GM12874 (cell line): Measurements from ENCODE around the gene CLK2.

Experiments
- TF ChIP-seq, protein P1 (sequence below): IDR thresholded peaks from 2 replicates; pipeline ENCODE4 v1.5.1; 2011; ENCODE audit warnings: low read depth, mild to moderate bottlenecking, control low read depth, low read length, moderate library complexity; ENCODE audit not compliant: insufficient read depth

The CLK2 gene

DNA sequence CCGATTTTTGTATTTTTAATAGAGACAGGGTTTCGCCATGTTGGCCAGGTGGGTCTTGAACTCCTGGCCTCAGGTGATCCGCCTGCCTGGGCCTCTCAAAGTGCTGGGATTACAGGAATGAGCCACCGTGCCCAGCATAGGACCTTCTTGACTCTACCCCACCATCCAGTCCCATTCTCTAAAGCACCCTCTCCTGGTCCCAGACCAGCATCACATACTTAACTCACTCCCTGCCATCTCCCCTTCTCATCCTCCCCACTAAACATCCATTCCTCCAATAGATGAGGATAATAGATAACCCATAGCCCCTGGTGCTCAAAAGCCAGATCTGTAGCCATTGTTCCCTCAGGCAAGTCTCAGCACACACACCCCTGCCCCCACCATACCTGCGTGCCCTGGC is 20.1 kb downstream of the CLK2 start:
- TF ChIP-seq, protein P1, sequence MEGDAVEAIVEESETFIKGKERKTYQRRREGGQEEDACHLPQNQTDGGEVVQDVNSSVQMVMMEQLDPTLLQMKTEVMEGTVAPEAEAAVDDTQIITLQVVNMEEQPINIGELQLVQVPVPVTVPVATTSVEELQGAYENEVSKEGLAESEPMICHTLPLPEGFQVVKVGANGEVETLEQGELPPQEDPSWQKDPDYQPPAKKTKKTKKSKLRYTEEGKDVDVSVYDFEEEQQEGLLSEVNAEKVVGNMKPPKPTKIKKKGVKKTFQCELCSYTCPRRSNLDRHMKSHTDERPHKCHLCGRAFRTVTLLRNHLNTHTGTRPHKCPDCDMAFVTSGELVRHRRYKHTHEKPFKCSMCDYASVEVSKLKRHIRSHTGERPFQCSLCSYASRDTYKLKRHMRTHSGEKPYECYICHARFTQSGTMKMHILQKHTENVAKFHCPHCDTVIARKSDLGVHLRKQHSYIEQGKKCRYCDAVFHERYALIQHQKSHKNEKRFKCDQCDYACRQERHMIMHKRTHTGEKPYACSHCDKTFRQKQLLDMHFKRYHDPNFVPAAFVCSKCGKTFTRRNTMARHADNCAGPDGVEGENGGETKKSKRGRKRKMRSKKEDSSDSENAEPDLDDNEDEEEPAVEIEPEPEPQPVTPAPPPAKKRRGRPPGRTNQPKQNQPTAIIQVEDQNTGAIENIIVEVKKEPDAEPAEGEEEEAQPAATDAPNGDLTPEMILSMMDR = 0 out of 2 replicates have a peak, but pooled peaks have one; percentile 2

DNA sequence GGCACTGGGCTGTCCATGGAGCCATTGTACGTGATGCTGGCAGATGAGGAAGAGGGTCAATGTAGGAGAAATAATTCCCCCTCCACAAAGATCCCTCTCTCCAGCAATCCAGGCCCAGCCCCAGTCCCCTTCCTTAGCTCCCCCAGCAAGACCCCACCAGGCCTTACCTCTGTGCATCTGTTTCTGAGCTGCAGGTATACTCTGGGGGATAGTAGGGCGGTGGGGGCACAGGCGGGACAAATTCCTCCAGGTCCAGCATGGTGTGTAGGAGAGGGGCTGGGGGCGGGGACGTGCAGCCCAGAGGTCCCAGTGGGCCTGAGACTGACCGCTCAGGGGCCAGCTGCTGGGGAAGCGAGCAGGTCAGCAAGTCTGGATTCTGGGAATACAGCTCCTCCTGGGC is 21.7 kb downstream of the CLK2 start:
- TF ChIP-seq, protein P1 = no peak

DNA sequence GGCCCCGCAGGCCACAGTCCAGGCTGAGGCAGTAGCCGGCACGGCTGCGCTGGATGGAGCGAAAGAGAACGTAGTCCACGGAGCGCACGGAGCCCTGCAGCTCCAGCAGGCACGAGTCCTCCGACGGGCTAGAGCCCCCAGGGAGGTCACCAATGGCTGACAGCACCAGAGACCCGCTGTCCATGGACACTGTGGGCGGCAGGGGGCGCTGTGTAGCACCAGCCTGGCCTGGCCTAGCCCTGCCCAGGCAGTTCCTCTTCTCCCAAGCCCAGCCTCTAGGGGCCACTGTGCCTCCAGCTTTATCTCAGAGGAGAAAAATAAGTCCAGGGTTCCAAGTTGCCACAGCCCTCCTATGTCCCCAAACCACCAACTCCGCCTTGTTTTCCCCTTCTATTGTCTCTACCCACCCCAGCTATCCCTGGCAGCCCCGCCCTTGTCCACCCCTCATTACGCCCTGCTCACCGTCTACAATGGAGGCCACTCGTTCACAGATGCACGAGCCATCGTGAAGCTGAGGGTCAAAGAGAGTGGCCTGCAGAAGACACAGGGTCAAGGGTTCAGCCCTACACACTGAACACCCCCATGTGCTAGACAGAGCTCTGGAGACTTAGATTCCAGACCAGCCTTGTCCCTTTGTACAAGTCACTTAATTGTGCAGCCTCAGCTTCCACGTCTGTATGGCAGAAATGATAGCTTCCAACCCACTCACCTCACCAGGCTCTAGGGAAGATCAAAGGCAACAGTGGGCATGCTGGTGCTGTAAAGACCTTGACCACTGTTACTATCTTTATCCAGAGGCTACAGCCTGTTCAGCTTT is 22.5 kb downstream of the CLK2 start:
- TF ChIP-seq, protein P1 = peak; percentile 100

DNA sequence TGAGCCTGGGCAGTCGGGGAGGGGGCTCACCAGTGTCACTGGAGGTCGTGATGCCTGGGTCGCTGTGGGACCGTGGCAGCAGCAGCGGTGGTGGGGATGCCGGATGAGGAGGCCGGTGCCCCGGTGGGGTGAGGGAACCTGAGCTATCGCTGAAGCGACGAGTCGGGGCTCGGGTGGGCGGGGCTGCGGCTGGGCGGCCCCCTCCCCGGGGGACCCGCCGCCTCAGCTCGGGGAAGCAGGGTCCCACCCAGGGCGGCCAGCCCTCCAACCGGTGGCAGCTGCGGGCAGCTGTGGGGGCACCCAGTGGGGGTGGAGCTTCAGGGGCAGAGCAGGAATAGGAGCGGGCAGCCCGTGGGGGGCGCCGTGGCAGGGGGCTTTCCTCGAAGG is 23.1 kb downstream of the CLK2 start:
- TF ChIP-seq, protein P1 = no peak

DNA sequence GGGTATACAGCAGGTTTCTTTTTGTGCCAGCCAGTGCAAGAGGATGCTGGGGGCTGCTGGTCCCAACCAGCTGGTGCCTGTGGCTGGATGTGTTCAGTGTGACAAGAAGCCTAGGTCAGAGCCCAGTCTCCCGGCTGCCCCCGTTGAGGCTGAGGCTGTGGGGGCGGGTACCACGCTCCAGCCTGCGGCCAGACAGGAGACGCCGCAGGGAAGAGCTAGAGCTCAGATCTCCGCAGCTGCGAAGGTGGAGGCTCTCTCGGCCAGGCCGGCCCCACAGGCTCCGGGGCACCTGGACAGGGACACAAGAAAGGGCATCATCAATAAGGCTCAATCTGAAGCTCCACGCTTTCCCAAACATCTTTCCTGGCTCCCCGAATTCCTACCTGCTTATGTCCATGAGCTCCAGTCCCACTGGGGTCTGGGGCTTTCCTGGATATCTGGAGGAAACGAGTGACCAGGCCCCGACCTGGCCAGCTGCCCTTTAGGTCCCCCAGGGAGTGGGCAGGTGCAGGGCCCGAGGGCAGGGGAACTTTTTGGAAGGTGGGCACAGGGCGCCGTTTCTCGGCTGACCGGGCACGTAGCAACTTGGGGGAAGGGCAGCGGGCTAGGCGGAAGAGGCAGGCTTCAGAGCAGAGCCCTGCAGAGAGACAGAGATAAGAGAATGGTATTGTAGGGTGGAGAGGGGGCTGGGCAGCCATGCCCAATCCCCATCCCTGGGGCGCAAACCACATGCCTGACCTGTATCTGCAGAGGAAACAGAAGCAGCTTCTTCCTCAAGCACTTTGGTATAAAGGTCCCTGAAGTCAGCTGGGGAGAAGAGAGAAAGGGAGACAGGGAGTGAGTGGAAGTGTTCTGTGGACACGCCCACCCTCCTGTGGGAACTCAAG is 25.4 kb downstream of the CLK2 start:
- TF ChIP-seq, protein P1 = no peak

DNA sequence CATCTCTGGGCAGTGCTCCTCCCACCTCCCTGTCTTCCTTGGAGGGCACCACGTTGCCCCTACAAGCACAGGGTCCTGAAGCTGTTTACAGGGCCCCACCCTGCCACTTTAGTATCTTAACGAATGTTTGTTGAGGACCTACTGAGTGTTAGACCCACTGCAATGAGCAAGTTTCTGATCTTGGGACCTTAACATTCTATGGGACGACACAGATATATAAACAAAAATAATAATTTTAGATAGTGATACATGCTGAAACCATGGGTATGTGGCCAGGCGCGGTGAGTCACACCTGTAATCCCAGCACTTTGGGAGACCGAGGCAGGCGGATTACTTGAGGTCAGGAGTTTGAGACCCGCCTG is 28.2 kb downstream of the CLK2 start:
- TF ChIP-seq, protein P1 = no peak

DNA sequence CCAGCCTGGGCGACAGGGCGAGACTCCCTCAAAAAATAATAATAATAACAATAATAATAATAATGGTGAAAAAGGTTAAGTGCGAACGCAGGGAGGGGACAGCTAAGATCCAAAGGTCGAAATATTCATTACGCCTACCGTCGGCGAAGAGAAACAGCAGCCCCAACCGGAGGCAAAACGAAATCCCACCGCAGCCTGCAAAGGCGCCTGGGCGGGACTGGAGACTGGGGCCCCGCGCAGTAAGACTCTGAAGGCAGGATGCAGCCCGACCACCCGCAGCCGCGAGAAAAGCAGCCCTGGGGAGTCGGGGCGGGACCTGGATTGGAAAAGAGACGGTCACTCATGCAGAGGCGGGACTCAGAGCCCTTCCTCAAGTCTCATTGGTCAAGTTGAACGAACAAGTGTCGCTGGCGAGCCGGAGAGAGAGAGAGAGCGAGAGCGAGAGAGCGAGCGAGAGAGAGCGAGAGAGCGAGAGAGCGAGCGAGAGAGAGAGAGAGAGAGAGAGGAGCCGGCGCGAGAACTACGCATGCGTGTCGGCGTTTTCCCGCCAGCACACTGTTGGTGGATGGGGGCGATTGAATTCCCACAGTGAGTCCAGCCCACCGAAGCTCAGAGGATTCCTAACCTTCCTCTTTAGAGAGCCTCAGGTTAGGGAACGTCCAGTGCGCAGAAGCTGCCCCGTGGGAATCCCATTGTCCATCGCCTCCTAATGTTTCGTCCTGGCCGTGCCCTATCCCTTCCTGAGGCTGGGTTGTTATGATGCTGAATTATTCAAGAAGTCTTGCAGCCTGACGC is 28.7 kb downstream of the CLK2 start:
- TF ChIP-seq, protein P1 = peak; percentile 26; the same call in 1 of the 2 replicates
